GM12878 (cell line): ENCODE data around the gene MBNL1. TPM values are rescaled to one million over a fixed set of nuclear protein-coding genes. Genes with fewer than 3 reads are reported as not detected.

Experiments
- ATF2 ChIP-seq: IDR thresholded peaks from 2 replicates; pipeline ENCODE4 v1.6.1; 2012; ENCODE audit warnings: low read length, inconsistent platforms
- ATF7 ChIP-seq: fragments of 450-650 bp; IDR thresholded peaks from 2 replicates; pipeline ENCODE4 v1.6.1; 2016; ENCODE audit warnings: low read depth, mild to moderate bottlenecking
- FOXM1 ChIP-seq: IDR thresholded peaks from 2 replicates; pipeline ENCODE4 v1.6.1; 2012; ENCODE audit warnings: low read depth, mild to moderate bottlenecking, inconsistent platforms, low read length, moderate library complexity
- GATAD2B ChIP-seq: fragments of 450-650 bp; conservative IDR thresholded peaks from 2 replicates; pipeline ENCODE4 v1.6.1; 2017; ENCODE audit warnings: low read depth, mild to moderate bottlenecking, moderate library complexity
- JUNB ChIP-seq: IDR thresholded peaks from 2 replicates; pipeline ENCODE4 v1.6.1; 2016; ENCODE audit warnings: antibody characterized with exemption, mild to moderate bottlenecking
- NR2C1 ChIP-seq: fragments of 450-650 bp; IDR thresholded peaks from 2 replicates; pipeline ENCODE4 v1.6.1; 2017; ENCODE audit warnings: antibody characterized with exemption, mild to moderate bottlenecking, moderate library complexity
- POLR2AphosphoS2 ChIP-seq: IDR thresholded peaks from 2 replicates; pipeline ENCODE4 v1.6.1; 2011; ENCODE audit warnings: low read depth, mild to moderate bottlenecking, low read length, improper control_type of control experiment, moderate library complexity
- PRDM15 ChIP-seq: fragments of 450-650 bp; formaldehyde crosslinking; IDR thresholded peaks from 2 replicates; pipeline ENCODE4 v1.4.0; 2020; ENCODE audit warnings: mild to moderate bottlenecking, moderate library complexity
- RAD21 ChIP-seq: IDR thresholded peaks from 2 replicates; pipeline ENCODE4 v1.6.1; 2011; ENCODE audit warnings: mild to moderate bottlenecking, low read depth, low read length, moderate library complexity; ENCODE audit not compliant: insufficient read depth
- RAD51 ChIP-seq: fragments of 450-650 bp; IDR thresholded peaks from 2 replicates; pipeline ENCODE4 v1.6.1; 2016; ENCODE audit warnings: moderate library complexity, mild to moderate bottlenecking, inconsistent platforms
- RBBP5 ChIP-seq: fragments of 200-600 bp; sonication (generic); conservative IDR thresholded peaks from 2 replicates; pipeline ENCODE4 v1.6.1; 2016
- SMAD5 ChIP-seq: IDR thresholded peaks from 2 replicates; pipeline ENCODE4 v1.6.1; 2016; ENCODE audit warnings: antibody characterized with exemption, low read depth
- ZBTB40 ChIP-seq: fragments of 450-650 bp; IDR thresholded peaks from 2 replicates; pipeline ENCODE4 v1.6.1; 2016; ENCODE audit warnings: mild to moderate bottlenecking, moderate library complexity, borderline replicate concordance
- polyA plus RNA-seq, 11 experiments: library from polyadenylated mRNA; depleted of rRNA in 4 of 11; unstranded in 6 of 11; stranded (reverse) in 5 of 11; fragments of >200 nt; fragmentation: Nextera tagmentation in 4 of 11; fragmentation: Illumina TruSeq in 1 of 11; extraction: Ambion mirVana in 4 of 11; extraction: Trizol in 1 of 11; gene quantifications; 1 replicate in 1 of 11; 2 replicates in 10 of 11; pipeline versions ENCODE4 v1.2.1 to v1.2.3, GENCODE V29; 2011 to 2016; ENCODE audit warnings: inconsistent platforms in 2 of 11, missing spikeins in 2 of 11, low read depth in 1 of 11
- total RNA-seq, 4 experiments: library from RNA; depleted of rRNA in 3 of 4; stranded (reverse); fragments of >200 nt in 3 of 4; fragmentation: Illumina TruSeq in 1 of 4; extraction: Trizol in 1 of 4; gene quantifications; 2 replicates each; pipeline versions ENCODE4 v1.2.1 to v1.2.3, GENCODE V29; 2013 to 2021
- TF ChIP-seq, protein P1 (sequence below): IDR thresholded peaks from 2 replicates; pipeline ENCODE4 v1.6.1; 2012; ENCODE audit warnings: low read depth, low read length, improper control_type of control experiment

MBNL1 gene
- total and polyA plus RNA-seq, 10 of the 15 experiments (the other 5 are each of a cell fraction or from before 2014, with no cell fraction given), result 59.6 to 337 (median 143) TPM

DNA sequence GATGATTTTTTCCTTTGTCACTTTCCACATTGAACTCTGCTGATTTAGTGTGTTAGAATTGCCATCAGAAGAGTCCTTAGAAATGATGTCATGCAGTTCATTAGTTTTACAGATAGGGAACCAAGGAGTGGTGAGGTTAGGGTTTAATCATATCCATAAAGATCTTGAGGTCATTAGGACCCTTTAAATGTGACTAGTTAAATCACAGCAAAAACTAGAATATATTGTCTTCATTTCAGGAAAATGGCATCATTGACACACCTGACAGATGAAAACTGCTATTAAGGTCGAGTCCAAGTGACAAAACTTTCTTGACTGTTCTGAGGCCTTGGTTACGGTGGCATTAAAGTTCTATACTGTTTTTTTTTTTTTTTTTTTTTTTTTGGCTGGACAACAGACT is 50.5 kb downstream of the MBNL1 start (continued):
- TF ChIP-seq PRDM15 (CRISPR knock-in tag), result no peak
- no peak for TF ChIP-seq FOXM1
- no peak for TF ChIP-seq SMAD5
- TF ChIP-seq RBBP5, result no peak
- TF ChIP-seq JUNB, result peak; percentile 76
- 0 out of 2 replicates have a peak, but pooled peaks have one; percentile 34 for TF ChIP-seq ZBTB40
- TF ChIP-seq POLR2AphosphoS2, result no peak
- TF ChIP-seq ATF2, result peak; percentile 47
- TF ChIP-seq RAD51, result no peak
- TF ChIP-seq, protein P1, sequence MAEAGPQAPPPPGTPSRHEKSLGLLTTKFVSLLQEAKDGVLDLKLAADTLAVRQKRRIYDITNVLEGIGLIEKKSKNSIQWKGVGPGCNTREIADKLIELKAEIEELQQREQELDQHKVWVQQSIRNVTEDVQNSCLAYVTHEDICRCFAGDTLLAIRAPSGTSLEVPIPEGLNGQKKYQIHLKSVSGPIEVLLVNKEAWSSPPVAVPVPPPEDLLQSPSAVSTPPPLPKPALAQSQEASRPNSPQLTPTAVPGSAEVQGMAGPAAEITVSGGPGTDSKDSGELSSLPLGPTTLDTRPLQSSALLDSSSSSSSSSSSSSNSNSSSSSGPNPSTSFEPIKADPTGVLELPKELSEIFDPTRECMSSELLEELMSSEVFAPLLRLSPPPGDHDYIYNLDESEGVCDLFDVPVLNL, result no peak
- TF ChIP-seq NR2C1, result no peak
- no peak for TF ChIP-seq GATAD2B
- peak; percentile 69 for TF ChIP-seq ATF7
- TF ChIP-seq RAD21, result no peak
